ENCODE data around the gene RBM4B. TPM values are rescaled to one million over a fixed set of nuclear protein-coding genes. Genes with fewer than 3 reads are reported as not detected.

The RBM4B gene
- total and polyA plus RNA-seq, 2 of the 13 experiments (the other 11 are each of a cell fraction or from before 2014, with no cell fraction given), result 25.8 to 32.4 TPM

DNA sequence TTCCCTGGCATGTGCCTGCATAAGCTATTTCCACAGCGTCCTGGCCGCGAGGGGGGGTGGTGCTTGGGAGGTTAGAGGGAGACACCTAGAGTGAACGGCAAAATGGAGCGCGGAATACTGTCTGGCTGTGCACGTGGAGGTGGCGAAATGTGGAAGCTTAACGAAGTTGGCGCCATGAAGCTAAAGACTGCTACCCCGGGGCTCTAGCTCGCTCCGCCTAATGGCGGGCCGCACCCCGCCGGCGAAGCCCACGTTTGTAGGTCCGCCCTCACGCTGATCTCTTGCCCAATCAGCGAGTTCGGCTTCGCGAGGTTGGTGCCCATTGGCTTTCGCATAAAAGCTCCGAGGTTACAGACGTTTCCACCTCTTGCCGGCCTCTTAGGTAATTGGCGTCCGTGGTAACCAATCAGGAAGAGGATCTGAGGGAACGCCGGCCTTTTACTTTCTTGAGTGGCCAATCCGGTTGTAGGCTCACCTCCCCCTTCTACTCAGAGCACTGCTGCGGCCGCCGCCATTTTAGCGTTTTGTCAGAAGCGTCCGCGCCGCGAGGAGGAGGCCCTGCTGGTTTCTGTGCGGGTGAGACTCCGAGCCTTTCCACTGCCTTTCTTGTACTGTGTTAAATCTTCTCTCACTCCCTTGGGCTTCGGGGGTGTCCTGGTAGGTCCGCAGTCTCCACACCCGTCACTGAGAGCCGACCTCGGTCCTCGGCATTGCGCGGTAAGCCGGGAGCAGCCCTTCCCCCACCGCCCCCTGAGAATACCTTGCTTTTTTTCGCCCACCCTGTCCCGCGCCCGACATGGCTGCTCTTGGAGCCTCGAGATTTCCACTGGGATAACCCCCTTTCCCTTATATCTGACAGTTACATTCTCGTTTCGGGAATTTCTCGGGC is 39.3 kb downstream of the RBM4B start, which contains the start of gene RBM4 (continued):
- TF ChIP-seq, protein P1, sequence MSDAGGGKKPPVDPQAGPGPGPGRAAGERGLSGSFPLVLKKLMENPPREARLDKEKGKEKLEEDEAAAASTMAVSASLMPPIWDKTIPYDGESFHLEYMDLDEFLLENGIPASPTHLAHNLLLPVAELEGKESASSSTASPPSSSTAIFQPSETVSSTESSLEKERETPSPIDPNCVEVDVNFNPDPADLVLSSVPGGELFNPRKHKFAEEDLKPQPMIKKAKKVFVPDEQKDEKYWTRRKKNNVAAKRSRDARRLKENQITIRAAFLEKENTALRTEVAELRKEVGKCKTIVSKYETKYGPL (CRISPR knock-in tag; IDR thresholded peaks at IDR 0.05), result no peak
- TF ChIP-seq ZNF589 (CRISPR knock-in tag; conservative IDR thresholded peaks at IDR 0.05) (no peak), ZNF780A (CRISPR knock-in tag; IDR thresholded peaks at IDR 0.05) (no peak), ZNF3 (CRISPR knock-in tag; IDR thresholded peaks at IDR 0.05) (no peak), BCL6 (CRISPR knock-in tag; IDR thresholded peaks at IDR 0.05) (peak; percentile 12; the same call in 1 of the 2 replicates), SPEN (CRISPR knock-in tag; IDR thresholded peaks at IDR 0.05; ENCODE audit: low read depth) (no peak), ZNF234 (CRISPR knock-in tag; conservative IDR thresholded peaks at IDR 0.05) (no peak), KDM3A (CRISPR knock-in tag; IDR thresholded peaks at IDR 0.05; ENCODE audit: low read depth) (no peak), CREB1 (IDR thresholded peaks at IDR 0.05) (peak; percentile 75), CREB1 (CRISPR knock-in tag; IDR thresholded peaks at IDR 0.05) (peak; percentile 89), ZNF883 (CRISPR knock-in tag; IDR thresholded peaks at IDR 0.05; ENCODE audit: not compliant biosample characterization) (peak; percentile 48), ZNF878 (CRISPR knock-in tag; IDR thresholded peaks at IDR 0.05) (peak; percentile 79; the same call in 1 of the 2 replicates), RNF2 (conservative IDR thresholded peaks at IDR 0.05; ENCODE audit: low read depth) (0 out of 2 replicates have a peak, but pooled peaks have one; percentile 50), DPF2 (CRISPR knock-in tag; IDR thresholded peaks at IDR 0.05; ENCODE audit: borderline replicate concordance, low read depth) (no peak), SUZ12 (IDR thresholded peaks at IDR 0.05; ENCODE audit: low read depth, low read length) (no peak), BRD4 (CRISPR knock-in tag; IDR thresholded peaks at IDR 0.05) (0 out of 2 replicates have a peak, but pooled peaks have one; percentile 41), BRCA1 (CRISPR knock-in tag; IDR thresholded peaks at IDR 0.05) (no peak)
- TF ChIP-seq, protein P2, sequence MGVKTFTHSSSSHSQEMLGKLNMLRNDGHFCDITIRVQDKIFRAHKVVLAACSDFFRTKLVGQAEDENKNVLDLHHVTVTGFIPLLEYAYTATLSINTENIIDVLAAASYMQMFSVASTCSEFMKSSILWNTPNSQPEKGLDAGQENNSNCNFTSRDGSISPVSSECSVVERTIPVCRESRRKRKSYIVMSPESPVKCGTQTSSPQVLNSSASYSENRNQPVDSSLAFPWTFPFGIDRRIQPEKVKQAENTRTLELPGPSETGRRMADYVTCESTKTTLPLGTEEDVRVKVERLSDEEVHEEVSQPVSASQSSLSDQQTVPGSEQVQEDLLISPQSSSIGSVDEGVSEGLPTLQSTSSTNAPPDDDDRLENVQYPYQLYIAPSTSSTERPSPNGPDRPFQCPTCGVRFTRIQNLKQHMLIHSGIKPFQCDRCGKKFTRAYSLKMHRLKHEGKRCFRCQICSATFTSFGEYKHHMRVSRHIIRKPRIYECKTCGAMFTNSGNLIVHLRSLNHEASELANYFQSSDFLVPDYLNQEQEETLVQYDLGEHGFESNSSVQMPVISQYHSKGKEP (CRISPR knock-in tag; IDR thresholded peaks at IDR 0.05), result no peak
- TF ChIP-seq, protein P3, sequence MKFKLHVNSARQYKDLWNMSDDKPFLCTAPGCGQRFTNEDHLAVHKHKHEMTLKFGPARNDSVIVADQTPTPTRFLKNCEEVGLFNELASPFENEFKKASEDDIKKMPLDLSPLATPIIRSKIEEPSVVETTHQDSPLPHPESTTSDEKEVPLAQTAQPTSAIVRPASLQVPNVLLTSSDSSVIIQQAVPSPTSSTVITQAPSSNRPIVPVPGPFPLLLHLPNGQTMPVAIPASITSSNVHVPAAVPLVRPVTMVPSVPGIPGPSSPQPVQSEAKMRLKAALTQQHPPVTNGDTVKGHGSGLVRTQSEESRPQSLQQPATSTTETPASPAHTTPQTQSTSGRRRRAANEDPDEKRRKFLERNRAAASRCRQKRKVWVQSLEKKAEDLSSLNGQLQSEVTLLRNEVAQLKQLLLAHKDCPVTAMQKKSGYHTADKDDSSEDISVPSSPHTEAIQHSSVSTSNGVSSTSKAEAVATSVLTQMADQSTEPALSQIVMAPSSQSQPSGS (CRISPR knock-in tag; IDR thresholded peaks at IDR 0.05), result no peak
- TF ChIP-seq, protein P4, sequence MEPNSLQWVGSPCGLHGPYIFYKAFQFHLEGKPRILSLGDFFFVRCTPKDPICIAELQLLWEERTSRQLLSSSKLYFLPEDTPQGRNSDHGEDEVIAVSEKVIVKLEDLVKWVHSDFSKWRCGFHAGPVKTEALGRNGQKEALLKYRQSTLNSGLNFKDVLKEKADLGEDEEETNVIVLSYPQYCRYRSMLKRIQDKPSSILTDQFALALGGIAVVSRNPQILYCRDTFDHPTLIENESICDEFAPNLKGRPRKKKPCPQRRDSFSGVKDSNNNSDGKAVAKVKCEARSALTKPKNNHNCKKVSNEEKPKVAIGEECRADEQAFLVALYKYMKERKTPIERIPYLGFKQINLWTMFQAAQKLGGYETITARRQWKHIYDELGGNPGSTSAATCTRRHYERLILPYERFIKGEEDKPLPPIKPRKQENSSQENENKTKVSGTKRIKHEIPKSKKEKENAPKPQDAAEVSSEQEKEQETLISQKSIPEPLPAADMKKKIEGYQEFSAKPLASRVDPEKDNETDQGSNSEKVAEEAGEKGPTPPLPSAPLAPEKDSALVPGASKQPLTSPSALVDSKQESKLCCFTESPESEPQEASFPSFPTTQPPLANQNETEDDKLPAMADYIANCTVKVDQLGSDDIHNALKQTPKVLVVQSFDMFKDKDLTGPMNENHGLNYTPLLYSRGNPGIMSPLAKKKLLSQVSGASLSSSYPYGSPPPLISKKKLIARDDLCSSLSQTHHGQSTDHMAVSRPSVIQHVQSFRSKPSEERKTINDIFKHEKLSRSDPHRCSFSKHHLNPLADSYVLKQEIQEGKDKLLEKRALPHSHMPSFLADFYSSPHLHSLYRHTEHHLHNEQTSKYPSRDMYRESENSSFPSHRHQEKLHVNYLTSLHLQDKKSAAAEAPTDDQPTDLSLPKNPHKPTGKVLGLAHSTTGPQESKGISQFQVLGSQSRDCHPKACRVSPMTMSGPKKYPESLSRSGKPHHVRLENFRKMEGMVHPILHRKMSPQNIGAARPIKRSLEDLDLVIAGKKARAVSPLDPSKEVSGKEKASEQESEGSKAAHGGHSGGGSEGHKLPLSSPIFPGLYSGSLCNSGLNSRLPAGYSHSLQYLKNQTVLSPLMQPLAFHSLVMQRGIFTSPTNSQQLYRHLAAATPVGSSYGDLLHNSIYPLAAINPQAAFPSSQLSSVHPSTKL (CRISPR knock-in tag; IDR thresholded peaks at IDR 0.05), result no peak; the same call in 1 of the 2 replicates
- TF ChIP-seq, protein P5, sequence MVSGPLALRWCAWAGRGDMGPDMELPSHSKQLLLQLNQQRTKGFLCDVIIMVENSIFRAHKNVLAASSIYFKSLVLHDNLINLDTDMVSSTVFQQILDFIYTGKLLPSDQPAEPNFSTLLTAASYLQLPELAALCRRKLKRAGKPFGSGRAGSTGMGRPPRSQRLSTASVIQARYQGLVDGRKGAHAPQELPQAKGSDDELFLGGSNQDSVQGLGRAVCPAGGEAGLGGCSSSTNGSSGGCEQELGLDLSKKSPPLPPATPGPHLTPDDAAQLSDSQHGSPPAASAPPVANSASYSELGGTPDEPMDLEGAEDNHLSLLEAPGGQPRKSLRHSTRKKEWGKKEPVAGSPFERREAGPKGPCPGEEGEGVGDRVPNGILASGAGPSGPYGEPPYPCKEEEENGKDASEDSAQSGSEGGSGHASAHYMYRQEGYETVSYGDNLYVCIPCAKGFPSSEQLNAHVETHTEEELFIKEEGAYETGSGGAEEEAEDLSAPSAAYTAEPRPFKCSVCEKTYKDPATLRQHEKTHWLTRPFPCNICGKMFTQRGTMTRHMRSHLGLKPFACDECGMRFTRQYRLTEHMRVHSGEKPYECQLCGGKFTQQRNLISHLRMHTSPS (CRISPR knock-in tag; IDR thresholded peaks at IDR 0.05; ENCODE audit: low read depth), result no peak

Data from HepG2 (cell line).